Esophagus squamous epithelium (tissue), 4 donors: ENCODE measurements around the gene NECTIN2.

Source experiments
- CTCF ChIP-seq, 6 experiments: fragments of 450-650 bp in 4 of 6; fragments of 200-600 bp in 2 of 6; sonication (generic) in 2 of 6; IDR thresholded peaks; one replicate each; pipeline ENCODE4 v1.5.1; 2016 to 2019; ENCODE audit warnings: antibody characterized with exemption in 6 of 6, mild to moderate bottlenecking in 4 of 6, moderate library complexity in 4 of 6
- POLR2A ChIP-seq, 4 donors: fragments of 450-650 bp; IDR thresholded peaks; one replicate each; pipeline ENCODE4 v1.6.1; 2017; ENCODE audit warnings: antibody characterized with exemption in 4 of 4, mild to moderate bottlenecking in 4 of 4, moderate library complexity in 3 of 4

- TF ChIP-seq POLR2A (IDR thresholded peaks at IDR 0.05): no peak
- TF ChIP-seq CTCF (IDR thresholded peaks at IDR 0.05): no peak
Measured at GRCh38 chr19:44857837-44858236, 11.7 kb downstream of the NECTIN2 start.
